ENCODE results near the gene FAM78B.

- TF ChIP-seq CTCF (IDR thresholded peaks at IDR 0.05) (no peak), POLR2AphosphoS5 (IDR thresholded peaks at IDR 0.05) (no peak), POLR2A (IDR thresholded peaks at IDR 0.05) (no peak), EP300 (IDR thresholded peaks at IDR 0.05) (no peak)
Observed at GRCh38 chr1:166167572-166167925, 748 bp upstream of the FAM78B start.

Measured in stomach (tissue), 4 donors.